ENCODE data around the gene CXorf58. TPM values are rescaled to one million over a fixed set of nuclear protein-coding genes. Genes with fewer than 3 reads are reported as not detected.
"Not testable (repeated sequence)": the region's sequence is repeated elsewhere in the genome, so short reads cannot be mapped to it uniquely, and the experiment has no call there.

The CXorf58 gene
- total and polyA plus RNA-seq, 2 experiments from 2014 or later = 0.56 TPM; not detected in 1

DNA sequence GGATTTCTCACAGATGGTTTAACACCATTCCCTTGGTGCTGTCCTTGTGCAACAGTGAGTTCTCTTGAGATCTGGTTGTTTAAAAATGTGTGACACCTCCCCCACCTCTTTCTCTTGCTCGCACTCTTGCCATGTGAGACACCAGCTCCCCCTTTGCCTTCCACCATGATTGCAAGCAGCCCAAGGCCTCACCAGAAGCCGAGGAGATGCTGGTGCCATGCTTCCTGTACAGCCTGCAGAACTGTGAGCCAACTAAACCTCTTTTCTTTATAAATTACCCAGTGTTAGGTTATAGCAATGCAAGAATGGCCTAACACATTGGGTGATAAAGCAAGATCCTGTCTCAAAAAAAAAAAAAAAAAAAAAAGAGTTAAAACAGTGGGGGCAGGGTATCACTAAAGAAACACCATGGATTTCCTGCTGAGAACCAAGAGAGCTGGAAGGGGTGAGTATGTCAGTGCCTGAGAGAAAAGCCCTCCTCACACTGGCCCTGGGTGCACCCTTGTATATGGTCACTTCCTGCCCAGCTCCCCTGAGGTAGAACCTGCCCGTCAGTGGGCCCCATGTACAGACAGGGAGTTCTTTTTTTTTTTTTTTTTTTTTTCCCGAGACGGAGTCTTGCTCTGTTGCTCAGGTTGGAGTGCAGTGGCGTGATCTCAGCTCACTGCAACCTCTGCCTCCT, 46.5 kb upstream of the CXorf58 start:
- Histone ChIP-seq H2AFZ (no peak overlapping the region), H3K9me2 (ENCODE audit: insufficient read depth) (no peaks in the 10 kb centered on the region), H4K20me1 (replicated peaks; ENCODE audit: insufficient read depth) (no peaks in the 10 kb centered on the region), H3K36me3 (ENCODE audit: insufficient read depth) (no peaks in the 10 kb centered on the region), H3F3A (replicated peaks; ENCODE audit: low read depth) (no peaks in the 10 kb centered on the region), H3K79me2 (replicated peaks; ENCODE audit: insufficient read depth) (no peaks in the 10 kb centered on the region), H3K27ac (ENCODE audit: low read depth) (no peak overlapping the region), H3K27me3 (ENCODE audit: insufficient read depth) (no peaks in the 10 kb centered on the region), H3K4me1 (ENCODE audit: insufficient read depth) (no peaks in the 10 kb centered on the region), H3K4me2 (no peak overlapping the region), H3K4me3 (no peak overlapping the region)
- Mint-ChIP-seq H3K36me3 (ENCODE audit: low read depth) (peaks cover 17% of the 10 kb centered on the region), H3K9me3 (no peaks in the 10 kb centered on the region), H3K27ac (no peak overlapping the region), H3K4me3 (no peak overlapping the region), H3K4me1 (no peaks in the 10 kb centered on the region), H3K27me3 (ENCODE audit: insufficient read depth, low read depth, poor library complexity) (peaks cover 1% of the 10 kb centered on the region)
- DNase-seq (ENCODE audit: low spot score) (no peak), ATAC-seq (no peak)
- TF ChIP-seq STAT1 (IDR thresholded peaks at IDR 0.05; ENCODE audit: unreplicated experiment) (no peak), POLR2AphosphoS5 (IDR thresholded peaks at IDR 0.05; ENCODE audit: low read depth) (no peak), NANOG (IDR thresholded peaks at IDR 0.05; ENCODE audit: borderline replicate concordance) (no peak), CTCF (conservative IDR thresholded peaks at IDR 0.05; ENCODE audit: low read depth in 2 of 2) (no peak), ZNF114 (CRISPR knock-in tag; IDR thresholded peaks at IDR 0.05) (no peak), EZH2phosphoT487 (IDR thresholded peaks at IDR 0.05; ENCODE audit: unreplicated experiment) (no peak)
- TF ChIP-seq, protein P1, sequence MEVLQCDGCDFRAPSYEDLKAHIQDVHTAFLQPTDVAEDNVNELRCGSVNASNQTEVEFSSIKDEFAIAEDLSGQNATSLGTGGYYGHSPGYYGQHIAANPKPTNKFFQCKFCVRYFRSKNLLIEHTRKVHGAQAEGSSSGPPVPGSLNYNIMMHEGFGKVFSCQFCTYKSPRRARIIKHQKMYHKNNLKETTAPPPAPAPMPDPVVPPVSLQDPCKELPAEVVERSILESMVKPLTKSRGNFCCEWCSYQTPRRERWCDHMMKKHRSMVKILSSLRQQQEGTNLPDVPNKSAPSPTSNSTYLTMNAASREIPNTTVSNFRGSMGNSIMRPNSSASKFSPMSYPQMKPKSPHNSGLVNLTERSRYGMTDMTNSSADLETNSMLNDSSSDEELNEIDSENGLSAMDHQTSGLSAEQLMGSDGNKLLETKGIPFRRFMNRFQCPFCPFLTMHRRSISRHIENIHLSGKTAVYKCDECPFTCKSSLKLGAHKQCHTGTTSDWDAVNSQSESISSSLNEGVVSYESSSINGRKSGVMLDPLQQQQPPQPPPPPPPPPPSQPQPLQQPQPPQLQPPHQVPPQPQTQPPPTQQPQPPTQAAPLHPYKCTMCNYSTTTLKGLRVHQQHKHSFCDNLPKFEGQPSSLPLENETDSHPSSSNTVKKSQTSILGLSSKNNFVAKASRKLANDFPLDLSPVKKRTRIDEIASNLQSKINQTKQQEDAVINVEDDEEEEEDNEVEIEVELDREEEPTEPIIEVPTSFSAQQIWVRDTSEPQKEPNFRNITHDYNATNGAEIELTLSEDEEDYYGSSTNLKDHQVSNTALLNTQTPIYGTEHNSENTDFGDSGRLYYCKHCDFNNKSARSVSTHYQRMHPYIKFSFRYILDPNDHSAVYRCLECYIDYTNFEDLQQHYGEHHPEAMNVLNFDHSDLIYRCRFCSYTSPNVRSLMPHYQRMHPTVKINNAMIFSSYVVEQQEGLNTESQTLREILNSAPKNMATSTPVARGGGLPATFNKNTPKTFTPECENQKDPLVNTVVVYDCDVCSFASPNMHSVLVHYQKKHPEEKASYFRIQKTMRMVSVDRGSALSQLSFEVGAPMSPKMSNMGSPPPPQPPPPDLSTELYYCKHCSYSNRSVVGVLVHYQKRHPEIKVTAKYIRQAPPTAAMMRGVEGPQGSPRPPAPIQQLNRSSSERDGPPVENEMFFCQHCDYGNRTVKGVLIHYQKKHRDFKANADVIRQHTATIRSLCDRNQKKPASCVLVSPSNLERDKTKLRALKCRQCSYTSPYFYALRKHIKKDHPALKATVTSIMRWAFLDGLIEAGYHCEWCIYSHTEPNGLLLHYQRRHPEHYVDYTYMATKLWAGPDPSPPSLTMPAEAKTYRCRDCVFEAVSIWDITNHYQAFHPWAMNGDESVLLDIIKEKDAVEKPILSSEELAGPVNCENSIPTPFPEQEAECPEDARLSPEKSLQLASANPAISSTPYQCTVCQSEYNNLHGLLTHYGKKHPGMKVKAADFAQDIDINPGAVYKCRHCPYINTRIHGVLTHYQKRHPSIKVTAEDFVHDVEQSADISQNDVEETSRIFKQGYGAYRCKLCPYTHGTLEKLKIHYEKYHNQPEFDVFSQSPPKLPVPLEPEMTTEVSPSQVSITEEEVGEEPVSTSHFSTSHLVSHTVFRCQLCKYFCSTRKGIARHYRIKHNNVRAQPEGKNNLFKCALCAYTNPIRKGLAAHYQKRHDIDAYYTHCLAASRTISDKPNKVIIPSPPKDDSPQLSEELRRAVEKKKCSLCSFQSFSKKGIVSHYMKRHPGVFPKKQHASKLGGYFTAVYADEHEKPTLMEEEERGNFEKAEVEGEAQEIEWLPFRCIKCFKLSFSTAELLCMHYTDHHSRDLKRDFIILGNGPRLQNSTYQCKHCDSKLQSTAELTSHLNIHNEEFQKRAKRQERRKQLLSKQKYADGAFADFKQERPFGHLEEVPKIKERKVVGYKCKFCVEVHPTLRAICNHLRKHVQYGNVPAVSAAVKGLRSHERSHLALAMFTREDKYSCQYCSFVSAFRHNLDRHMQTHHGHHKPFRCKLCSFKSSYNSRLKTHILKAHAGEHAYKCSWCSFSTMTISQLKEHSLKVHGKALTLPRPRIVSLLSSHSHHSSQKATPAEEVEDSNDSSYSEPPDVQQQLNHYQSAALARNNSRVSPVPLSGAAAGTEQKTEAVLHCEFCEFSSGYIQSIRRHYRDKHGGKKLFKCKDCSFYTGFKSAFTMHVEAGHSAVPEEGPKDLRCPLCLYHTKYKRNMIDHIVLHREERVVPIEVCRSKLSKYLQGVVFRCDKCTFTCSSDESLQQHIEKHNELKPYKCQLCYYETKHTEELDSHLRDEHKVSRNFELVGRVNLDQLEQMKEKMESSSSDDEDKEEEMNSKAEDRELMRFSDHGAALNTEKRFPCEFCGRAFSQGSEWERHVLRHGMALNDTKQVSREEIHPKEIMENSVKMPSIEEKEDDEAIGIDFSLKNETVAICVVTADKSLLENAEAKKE (CRISPR knock-in tag; IDR thresholded peaks at IDR 0.05) = no peak

DNA sequence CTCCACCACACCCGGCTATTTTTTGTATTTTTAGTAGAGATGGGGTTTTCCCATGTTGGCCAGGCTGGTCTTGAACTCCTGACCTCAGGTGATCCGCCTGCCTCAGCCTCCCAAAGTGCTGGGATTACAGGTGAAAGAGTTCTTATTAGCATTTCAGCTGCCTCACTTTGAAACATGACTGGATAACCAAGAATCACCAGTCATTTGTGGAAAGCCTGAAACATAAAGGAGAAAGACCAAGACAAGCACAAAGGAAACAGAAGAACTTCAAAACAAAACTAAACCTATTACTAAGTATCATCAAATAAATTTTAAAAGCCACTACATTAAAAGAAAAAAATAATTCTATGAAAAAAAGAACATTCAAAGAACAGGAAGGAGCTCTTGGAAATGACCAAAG, 45.9 kb upstream of the CXorf58 start:
- H3K4me1 ChIP-seq (ENCODE audit: insufficient read depth); H4K20me1 ChIP-seq (replicated peaks; ENCODE audit: insufficient read depth); H3K9me2 ChIP-seq (ENCODE audit: insufficient read depth); DNase-seq (ENCODE audit: low spot score); H3K4me3 Mint-ChIP-seq; H3K79me2 ChIP-seq (replicated peaks; ENCODE audit: insufficient read depth); H3K4me3 ChIP-seq; H3K27ac Mint-ChIP-seq; H3K4me1 Mint-ChIP-seq; H3K4me2 ChIP-seq; H3K36me3 ChIP-seq (ENCODE audit: insufficient read depth); H3K27ac ChIP-seq (ENCODE audit: low read depth); H3K9me3 Mint-ChIP-seq; H3K27me3 Mint-ChIP-seq (ENCODE audit: insufficient read depth, low read depth, poor library complexity); H3F3A ChIP-seq (replicated peaks; ENCODE audit: low read depth); ATAC-seq; H2AFZ ChIP-seq; H3K27me3 ChIP-seq (ENCODE audit: insufficient read depth): not testable (repeated sequence)
- H3K36me3 Mint-ChIP-seq (ENCODE audit: low read depth) = peaks cover 17% of the 10 kb centered on the region
